Measurements from ENCODE around the gene TRIM46. TPM values are rescaled to one million over a fixed set of nuclear protein-coding genes. Genes with fewer than 3 reads are reported as not detected.

TRIM46 gene
- total and polyA plus RNA-seq, 2 experiments from 2014 or later: 8.1 to 15.4 TPM

GRCh38 chr1:155184835-155185782, 11.5 kb downstream of the TRIM46 start:
- Histone ChIP-seq H4K20me1 (replicated peaks; ENCODE audit: insufficient read depth) (no peaks in the 10 kb centered on the region), H3K27me3 (ENCODE audit: insufficient read depth) (no peaks in the 10 kb centered on the region), H2AFZ (no peak overlapping the region), H3K4me3 (no peak overlapping the region), H3K36me3 (ENCODE audit: insufficient read depth) (peaks cover 3% of the 10 kb centered on the region; the same call in 1 of the 2 replicates), H3K4me1 (ENCODE audit: insufficient read depth) (peaks cover 17% of the 10 kb centered on the region), H3F3A (replicated peaks; ENCODE audit: low read depth) (0 out of 2 replicates have a peak, but pooled peaks cover 3% of the 10 kb centered on the region), H3K79me2 (replicated peaks; ENCODE audit: insufficient read depth) (no peaks in the 10 kb centered on the region), H3K9me2 (ENCODE audit: insufficient read depth) (no peaks in the 10 kb centered on the region), H3K27ac (ENCODE audit: low read depth) (no peak overlapping the region), H3K4me2 (0 out of 2 replicates have a peak overlapping the region, but pooled peaks have one; percentile 43)
- Mint-ChIP-seq H3K9me3 (0 out of 3 replicates have a peak, but pooled peaks cover 2% of the 10 kb centered on the region), H3K27me3 (ENCODE audit: insufficient read depth, low read depth, poor library complexity) (peaks cover 20% of the 10 kb centered on the region), H3K4me1 (peaks cover 30% of the 10 kb centered on the region), H3K4me3 (peak overlapping the region; percentile 11; the same call in 1 of the 3 replicates), H3K27ac (peak overlapping the region; percentile 44), H3K36me3 (ENCODE audit: low read depth) (peaks cover 24% of the 10 kb centered on the region)
- no peak for TF ChIP-seq EZH2 (IDR thresholded peaks at IDR 0.05; ENCODE audit: low read depth, unreplicated experiment)
- no peak for TF ChIP-seq ZNF462 (CRISPR knock-in tag; IDR thresholded peaks at IDR 0.05)
- TF ChIP-seq POLR2AphosphoS5 (IDR thresholded peaks at IDR 0.05; ENCODE audit: low read depth): no peak
- no peak for TF ChIP-seq EZH2phosphoT487 (IDR thresholded peaks at IDR 0.05; ENCODE audit: unreplicated experiment)
- no peak for TF ChIP-seq CREB1 (CRISPR knock-in tag; IDR thresholded peaks at IDR 0.05; ENCODE audit: low read depth)
- no peak for TF ChIP-seq NANOG (IDR thresholded peaks at IDR 0.05; ENCODE audit: borderline replicate concordance)
- no peak for TF ChIP-seq JUNB (IDR thresholded peaks at IDR 0.05; ENCODE audit: unreplicated experiment)
- TF ChIP-seq REST (IDR thresholded peaks at IDR 0.05; ENCODE audit: unreplicated experiment): no peak
- no peak for TF ChIP-seq ZNF331 (CRISPR knock-in tag; IDR thresholded peaks at IDR 0.05; ENCODE audit: low read depth)
- TF ChIP-seq ZNF114 (CRISPR knock-in tag; IDR thresholded peaks at IDR 0.05): no peak
- TF ChIP-seq CTCF (conservative IDR thresholded peaks at IDR 0.05; ENCODE audit: low read depth in 2 of 2): no peak
- no peak for TF ChIP-seq STAT1 (IDR thresholded peaks at IDR 0.05; ENCODE audit: unreplicated experiment)
- no peak for TF ChIP-seq ETS1 (IDR thresholded peaks at IDR 0.05)
- DNase-seq (ENCODE audit: low spot score) (peak; percentile 52), ATAC-seq (peak; percentile 60)

Measured in GM23338 (cell line).